HG02642 (cell line): ENCODE measurements around the gene ZNF775.

ENCODE experiments used
- ATAC-seq: cut with Tn5 transposase; IDR thresholded peaks from one replicate; pipeline ENCODE4 v1.9.1; 2021; ENCODE audit warnings: mild to moderate bottlenecking; ENCODE audit not compliant: unreplicated experiment, poor library complexity

The ZNF775 gene

DNA sequence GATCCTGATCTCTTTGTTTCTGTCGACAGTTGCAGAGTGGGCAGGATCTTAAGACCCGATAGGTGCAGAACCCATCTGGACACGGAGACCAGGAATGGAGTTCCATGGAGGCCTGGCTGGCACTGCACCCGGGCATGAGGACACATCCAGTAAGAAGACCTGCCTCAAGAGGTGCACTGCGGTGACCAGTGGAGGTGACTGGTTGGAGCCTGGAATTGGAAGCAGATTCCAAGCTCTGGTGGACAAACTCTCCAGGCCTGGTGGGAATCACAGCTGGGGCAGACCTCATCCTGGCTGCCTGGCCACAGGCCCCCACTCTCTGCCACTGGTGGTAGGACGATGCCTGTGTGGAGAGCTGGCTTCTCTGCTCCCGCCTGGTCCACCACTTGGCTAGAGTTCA, 31.0 kb downstream of the ZNF775 start:
- ATAC-seq = no peak

DNA sequence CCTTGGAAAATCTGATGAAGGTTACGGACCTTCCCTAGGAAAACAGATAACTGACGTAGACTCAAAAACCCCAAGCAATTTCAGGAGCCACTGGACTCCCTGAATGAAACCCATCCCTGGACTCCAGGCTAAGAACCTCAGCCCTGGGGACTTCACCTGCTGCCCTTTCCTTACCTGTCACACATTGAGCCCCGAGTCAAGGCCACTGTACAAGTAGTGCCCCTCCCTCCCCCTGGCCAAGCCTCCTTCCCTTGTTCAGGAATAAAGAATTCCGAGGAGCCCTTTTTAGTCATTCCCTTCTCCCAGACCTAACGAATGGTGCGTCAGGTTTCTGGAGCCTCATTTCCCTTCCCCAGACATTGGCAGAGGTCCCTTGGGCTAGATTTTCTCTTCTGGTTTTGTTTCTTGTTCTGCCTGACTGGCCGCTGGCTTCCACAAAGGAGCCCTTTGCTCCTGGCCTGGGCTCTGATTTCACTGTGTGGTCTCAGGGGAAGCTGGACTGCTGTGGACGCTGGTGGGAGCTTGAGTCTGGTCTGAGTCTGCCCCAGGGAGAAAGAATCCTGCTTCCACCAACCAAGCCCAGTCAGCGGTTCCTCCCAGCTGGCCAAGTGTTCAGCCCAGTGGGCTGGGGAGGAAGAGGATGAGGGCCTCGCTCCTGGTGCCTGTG, 31.7 kb downstream of the ZNF775 start:
- ATAC-seq = no peak

DNA sequence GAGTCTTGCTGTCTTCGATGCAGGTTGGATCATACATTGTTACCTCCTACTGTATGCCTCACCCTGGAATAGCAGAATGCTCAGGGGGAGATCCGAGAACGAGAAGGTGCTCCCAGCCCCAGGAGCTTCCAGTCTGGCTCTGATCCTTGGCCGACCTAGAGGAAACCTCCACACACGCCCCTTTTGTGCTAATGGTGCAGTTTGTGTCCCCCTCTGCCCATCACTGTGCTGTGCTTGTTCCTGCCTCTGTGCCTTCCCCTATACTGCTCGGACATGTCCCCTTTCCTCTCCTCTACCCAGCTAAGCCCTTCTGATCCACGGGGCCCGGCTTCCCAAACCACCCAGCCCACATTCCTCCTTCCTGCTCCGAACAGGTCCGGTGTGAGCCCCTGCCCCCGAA, 32.5 kb downstream of the ZNF775 start:
- no peak for ATAC-seq

DNA sequence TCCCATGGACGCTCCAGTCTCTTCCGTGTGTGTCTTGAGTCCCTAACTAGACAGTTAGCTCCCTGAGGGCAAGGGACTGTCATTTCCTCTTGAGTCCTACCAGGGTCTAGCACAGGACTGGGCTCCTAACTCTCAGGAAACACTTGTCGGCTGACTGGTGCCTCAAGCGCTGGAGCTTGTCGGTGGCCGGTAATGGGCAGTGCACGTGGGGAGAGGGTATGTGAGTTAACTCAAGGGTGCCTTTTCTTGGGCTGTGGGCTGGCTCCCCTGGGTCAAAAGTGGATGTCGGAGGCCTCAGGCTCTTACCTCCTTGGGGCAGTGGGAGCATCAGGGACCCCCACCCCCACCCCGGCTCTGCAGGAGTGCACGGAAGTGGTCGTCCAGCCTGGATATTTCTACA, 32.9 kb downstream of the ZNF775 start:
- ATAC-seq = no peak

DNA sequence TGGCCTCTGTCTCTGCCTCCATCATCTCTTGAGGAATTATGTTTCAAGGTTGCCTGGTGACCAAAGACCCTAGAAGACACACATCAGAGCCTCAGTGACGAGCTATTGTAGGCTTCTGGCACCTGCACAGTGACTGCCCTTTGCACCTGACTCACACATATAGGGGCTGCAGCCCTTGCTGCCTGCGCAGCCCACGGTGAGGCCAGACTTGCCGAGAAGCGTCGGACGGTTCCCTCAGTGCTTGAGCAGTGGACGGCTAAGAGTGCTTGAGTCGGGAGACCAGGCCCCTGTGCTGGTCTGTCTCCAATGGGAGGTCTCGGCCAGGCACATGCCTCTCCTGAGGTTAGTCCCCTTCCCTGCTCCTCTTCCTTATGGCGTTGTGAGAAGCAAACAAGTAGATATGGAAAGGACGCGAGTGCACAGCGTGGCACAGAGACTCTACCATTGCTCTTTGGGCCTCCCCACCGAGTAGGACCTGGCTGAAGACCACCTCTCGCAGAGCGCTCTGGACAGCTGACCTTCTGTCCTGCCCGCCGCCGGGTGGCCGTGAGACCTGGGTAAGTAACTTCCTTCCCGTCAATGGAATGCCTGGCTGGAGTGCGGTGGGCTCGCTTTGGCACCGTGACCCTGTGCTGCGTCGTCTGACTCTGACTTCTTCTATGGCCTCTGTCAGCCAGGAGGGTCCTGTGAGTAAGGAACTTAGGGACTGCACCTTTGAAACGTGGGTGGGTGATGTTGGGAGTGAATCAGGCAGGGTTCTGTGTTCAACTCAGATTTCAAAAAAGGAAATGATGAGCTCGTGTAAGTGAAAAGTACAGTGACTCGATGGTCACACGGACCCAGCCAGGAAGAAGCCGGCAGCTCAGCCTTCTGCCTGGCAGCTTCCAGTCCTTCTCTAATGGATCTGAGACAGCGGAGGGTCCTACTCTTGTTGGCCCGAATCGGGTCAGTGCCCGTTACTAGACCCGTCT, 33.7 kb downstream of the ZNF775 start:
- ATAC-seq = no peak

DNA sequence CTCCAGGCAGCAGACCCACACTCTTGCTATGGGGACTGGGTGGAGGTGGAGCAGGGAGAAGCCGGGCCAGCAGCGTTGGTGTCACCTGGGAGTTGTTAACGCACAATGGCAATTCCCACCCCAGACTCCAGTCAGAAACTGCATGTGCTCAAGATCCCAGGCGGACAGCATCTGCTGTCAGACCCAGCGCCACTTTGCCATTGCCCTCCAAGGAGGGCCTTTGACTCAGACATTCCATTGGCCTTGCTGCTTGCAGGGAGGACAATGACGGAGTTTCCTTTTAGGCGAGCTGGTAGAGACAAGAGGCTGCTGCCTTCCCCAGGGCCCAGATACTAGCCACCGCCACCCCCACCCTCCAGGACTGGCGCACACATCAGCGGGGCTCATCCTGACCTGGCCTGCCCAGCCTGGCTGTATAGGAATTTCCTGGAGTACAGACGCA, 34.5 kb downstream of the ZNF775 start:
- ATAC-seq = no peak

DNA sequence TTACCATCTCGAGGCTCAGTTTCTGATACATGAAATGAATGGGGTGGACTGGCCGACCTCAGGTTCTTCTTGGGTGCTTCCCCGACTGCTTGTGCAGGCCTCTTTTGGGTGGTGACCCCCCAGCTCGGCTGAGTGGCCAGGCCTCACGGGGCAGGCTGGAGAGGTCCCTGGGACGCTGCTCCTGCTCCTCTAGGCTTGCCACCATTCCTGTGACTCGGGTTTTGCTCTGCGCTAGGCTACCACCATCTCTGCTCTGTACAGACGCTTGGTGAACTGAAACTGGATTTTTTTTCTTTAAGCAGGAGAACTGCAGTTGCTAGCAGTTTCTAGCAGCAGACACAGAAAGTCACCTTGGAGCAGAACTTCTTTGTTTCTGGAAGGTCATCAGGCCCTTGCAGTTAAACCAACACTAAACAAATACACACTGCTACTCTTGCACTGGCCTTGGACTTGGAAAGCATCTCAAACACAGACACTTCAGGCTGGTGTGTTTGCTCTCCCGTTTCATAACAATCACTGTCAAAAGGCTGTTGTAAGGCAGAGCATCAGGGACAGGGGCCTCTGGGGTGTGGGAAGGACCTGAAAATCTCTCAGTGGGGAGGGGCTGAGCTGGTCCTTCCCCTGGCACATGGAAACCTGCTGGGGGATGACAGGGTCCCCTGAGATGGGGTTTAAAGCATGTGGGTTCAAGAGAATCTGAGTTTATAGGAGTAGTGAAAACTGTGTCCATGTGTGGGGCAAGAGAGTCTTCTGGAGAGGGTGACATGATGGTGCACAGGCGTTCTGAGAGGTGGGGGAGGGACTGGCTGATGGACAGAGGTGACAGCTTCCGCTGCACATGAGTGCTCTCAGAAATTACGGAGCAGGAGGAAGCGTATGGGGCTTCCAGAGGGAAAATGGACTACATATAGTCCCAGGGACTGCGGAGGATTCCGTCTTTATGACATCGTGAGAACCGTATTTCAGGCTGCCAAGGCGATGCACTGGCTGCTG, 36.3 kb downstream of the ZNF775 start:
- no peak for ATAC-seq

DNA sequence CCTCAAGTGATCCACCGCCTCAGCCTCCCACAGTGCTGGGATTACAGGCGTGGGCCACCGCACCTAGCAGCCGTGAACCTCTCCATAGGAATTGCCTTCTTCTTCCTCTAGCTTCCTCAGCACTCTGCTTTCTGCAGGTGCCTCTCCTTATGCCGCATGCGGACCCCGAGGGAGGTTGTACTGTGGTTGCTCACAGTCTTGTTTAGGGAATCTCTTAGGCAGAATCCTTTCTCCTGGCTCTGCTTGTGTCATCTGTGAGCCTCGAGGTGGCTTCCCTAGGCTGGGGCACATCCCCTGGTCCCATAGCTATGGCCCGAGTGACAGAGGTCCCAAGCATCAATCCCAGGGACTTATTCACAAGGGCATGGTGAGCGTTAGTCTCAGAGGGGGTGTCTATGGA, 38.1 kb downstream of the ZNF775 start:
- no peak for ATAC-seq

DNA sequence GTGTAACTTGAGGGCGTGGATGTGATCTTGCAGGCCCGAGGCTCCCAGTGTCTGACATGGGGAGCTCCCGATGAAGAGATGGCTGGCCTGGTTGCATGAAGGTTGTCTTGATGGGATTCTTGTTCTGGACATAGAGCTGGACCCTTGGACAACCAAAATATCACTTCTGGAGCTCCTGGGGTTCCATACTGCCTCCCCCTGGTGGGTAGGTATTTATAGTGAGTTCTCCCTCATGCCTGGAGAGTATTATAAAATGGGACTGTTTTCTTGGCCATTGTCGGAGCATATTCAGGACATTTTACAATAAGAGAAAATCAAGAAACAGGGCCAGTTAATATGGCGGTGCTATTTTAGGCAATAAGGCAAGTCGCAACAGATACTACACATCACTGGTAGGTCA, 38.7 kb downstream of the ZNF775 start:
- ATAC-seq = no peak

DNA sequence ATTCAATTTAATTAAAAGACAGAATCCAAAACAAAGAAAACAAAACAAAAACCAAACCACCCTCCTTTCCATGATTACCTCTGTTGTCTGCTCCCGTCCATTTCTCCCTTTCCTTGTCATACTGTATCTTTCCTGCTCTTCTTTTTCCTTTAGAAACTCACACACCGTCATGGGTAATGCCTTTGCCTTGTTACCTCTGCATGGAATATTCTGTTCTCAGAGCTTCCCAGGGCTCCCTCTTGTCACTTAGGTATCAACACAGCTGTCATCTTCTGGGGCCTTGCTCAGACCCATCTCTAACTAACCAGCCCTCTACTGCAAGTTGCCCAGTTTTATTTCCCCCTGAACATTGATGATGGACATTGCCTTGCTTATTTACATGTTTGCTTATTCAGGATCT, 41.1 kb downstream of the ZNF775 start:
- ATAC-seq = no peak

DNA sequence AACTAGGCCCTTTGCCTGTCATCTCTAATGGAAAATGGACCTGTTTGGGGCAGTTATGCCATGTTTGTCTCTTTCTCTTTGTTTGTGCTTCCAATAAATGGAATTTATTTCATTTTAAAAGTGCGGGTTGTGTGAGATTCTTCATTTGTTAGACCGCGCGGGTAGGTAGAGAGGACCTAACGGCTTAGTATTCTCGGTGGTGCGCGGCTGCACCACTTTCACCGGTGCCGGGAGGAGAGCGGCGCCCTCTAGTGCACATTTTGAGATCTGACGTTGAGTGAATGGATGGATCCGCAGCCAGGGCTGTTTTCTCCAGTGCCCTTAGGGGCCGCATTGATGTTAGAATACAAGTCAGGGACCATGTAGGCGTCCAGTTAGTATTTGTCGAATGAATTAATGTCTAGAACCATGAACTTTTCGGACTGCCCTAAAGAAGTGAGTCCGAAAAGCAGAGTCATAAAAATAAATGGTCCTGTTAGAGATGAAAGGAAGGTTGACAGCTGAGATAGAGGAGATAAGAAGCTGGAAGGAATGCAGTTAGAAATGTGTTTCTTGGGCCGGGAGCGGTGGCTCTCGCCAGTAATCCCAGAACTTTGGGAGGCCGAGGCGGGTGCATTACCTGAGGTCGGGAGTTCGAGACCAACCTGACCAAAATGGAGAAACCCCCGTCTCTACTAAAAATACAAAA, 42.0 kb downstream of the ZNF775 start:
- peak; percentile 98 for ATAC-seq

DNA sequence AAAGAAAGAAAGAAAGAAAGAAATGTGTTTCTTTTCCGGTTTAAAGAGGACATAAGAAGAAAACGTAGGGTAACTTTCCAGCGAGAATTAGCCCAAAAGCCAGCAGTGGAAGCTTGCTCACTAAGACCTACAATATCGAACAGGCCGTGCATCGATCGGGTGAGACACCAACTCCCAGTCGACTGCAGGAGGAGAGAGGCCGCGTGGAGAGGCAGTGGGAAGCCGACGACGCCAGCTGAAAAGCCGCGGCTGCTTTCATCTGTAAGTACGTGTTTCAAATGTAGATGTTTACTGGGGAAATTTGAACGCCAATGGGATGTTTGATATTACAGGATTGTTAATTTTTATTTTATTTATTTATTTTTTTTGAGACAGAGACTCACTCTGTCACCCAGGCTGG, 42.7 kb downstream of the ZNF775 start:
- no peak for ATAC-seq

DNA sequence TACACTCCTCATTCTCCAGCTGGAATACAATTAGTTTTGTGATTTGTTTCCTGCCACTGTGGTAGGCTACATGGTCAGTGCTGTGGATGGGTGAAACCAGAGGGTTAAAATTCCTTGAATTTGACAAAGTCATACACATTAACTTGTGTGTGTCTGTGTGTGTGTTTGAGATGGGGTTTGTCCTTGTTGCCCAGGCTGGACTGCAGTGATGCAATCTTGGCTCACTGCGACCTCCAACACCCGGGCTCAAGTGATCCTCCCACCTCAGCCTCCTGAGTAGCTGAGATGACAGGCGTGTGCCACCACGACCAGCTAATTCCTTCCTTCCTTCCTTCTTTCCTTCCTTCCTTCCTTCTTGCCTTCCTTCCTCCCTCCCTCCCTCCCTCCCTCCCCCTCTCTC, 46.5 kb downstream of the ZNF775 start:
- no peak for ATAC-seq

DNA sequence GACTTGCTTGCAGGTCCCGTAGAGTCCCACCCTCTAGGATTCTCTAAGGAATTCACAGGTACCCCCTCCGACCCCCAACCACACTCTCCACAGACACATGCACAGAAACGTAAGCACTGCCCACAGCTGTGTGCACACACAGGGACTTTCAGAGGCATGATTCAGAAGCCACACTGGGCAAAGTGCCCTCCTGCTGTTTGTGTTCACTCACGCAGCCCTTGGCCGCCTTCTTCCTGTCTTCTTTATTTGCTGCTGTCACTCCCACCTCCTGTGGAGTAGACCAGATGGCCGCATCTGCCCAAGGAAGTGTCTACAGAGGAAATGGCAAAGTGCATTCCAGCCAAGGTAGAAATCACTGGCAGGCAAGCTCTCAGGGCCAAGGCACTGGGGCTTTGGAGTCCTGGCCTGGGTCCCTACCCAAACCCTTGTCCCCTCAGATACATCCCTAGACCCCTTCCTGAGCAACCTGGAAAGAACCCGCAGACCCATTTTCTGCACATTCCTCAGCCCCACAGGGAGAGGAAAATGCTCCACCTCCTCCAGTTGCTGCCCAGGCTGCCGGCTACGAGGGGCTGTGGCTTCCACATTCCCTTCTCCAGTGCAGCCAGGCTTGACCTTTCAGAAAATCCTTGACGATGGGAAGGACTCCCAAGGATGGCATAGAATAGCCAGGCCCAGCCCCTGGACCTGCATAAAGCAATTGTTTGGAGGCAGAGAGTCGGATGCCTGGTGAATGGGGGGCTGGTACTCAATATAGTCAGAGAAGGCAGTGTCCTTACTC, 49.7 kb downstream of the ZNF775 start:
- ATAC-seq = peak; percentile 47

DNA sequence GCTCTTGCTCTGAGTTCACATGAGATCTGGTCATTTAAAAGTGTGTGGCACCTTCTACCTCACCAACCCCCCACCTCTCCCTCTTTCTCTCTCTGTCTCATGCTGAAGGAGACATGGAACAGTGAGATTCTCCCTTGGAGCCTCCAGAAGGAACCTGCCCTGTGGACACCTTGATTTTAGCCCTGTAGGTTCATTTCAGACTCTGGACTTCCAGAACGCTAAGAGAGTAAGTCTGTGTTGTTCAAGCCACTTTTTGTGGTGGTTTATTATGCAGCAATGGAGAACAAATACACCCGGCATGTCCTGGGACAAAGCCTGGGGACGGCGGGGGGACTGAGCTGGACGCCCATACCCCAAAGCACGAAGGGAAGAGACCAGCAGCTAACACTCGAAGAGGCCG, 50.6 kb downstream of the ZNF775 start:
- no peak for ATAC-seq

DNA sequence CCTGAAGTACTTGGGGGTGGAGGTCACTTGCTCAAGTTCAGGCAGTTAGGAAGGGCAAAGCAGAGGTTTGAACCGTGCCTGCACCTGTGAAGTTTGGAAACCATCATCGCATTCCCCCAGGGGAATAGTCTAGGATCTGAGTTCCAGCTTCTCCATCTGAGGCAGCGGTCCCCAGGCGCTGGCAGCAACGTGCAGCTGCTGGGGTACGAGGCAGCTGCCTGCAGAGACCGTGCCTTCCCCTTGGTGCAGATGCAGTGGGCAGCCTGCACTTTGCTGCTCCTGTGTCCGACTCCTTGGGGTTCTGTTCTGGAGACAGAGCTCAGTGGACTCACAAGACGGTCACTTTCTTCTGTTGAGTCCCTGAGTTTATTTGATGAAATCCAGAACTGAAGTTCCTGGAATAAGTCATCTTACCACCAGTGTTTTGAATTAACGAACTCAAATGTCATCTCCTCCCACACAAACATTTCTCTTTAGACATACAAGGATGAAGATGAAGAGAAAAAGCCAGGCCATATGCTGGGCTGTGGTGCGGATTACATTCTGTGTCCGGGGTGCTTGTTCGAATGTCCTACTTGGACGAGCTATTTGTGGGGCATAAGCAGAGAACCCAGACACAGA, 51.4 kb downstream of the ZNF775 start:
- no peak for ATAC-seq

DNA sequence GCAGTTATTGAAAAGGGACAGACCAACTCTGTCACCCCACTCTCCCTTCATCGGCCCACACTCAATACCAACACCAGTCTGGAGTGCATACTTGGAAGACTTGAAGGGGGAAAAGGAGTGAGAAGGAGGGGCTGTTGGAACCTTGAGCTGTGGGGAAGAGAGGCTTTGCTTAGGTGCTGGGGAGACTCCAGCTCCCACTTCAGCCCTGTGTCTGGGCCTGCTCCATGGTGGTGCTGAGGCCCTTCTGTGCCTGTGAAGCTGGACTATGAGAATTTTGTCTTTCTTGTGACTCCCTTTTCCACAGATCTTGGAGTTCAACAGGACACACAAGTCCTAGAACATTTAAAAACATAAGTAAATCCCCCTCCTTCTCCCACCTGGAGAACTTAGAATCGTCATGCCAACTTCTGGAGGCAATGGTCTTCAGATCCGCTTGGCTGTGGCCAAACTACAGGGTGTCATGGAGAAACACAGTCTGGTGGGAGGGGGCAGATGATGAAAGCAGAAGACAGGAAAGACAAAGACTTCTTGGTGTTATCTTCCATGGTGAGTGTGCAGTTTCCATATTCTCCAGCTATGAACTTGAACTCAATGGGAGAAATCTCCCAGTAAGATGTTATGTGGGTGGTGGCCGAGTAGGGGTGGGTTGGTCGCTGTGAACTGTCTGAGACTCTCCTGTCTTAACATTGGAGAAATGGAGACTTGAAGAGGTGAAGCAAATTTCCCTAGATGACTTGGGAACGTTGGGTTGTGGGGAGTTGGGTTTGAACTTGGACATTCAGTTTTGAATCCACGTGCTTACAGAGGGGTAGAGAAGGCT, 52.9 kb downstream of the ZNF775 start:
- ATAC-seq = no peak
